Frontal cortex (tissue), 4 donors: Measurements from ENCODE around the gene FGD3. TPM values are rescaled to one million over a fixed set of nuclear protein-coding genes. Genes with fewer than 3 reads are reported as not detected.
A peak's percentile ranks its signal among the peaks of the same experiment; 100 is the strongest.
"Not testable (repeated sequence)": the region's sequence is repeated elsewhere in the genome, so short reads cannot be mapped to it uniquely, and the experiment has no call there.

Experiments used
- DNase-seq, 2 donors: peaks; one replicate each; pipeline ENCODE4 v3.0.0; 2012; ENCODE audit warnings: low spot score in 2 of 2
- FAIRE-seq: peaks from 2 replicates; lab custom pipeline; 2012; peaks lifted over from hg19 to GRCh38; lab: Jason Lieb, UNC
- total RNA-seq: library from RNA; depleted of rRNA; stranded (reverse); fragments of >200 nt; gene quantifications from one replicate; pipeline ENCODE4 v1.2.3, GENCODE V29; 2014
- donor health status: control.
- donor health status: control.
- donor health status: control.

Gene FGD3
- 17.9 TPM for total RNA-seq

GRCh38 chr9:92947268-92948037, at the start of gene FGD3:
FGD3 (plus strand) TSS chr9:92947523; CDS start chr9:92976257, 28,734 bp downstream.
- FAIRE-seq (no peak), DNase-seq (peak in 1 of 2 donors; percentile 56)

- not testable (repeated sequence) for FAIRE-seq, DNase-seq
Observed at GRCh38 chr9:92905137-92905536, 42.2 kb upstream of the FGD3 start.

- DNase-seq: no peak
- no peak for FAIRE-seq
Observed at GRCh38 chr9:92911511-92912475, 35.5 kb upstream of the FGD3 start.

GRCh38 chr9:92917176-92917800, 30.0 kb upstream of the FGD3 start:
- DNase-seq (no peak), FAIRE-seq (no peak)

- DNase-seq: no peak
- FAIRE-seq: no peak
Observed at GRCh38 chr9:92920437-92920836, 26.9 kb upstream of the FGD3 start.

GRCh38 chr9:92931606-92932005, 15.7 kb upstream of the FGD3 start:
- DNase-seq: no peak
- no peak for FAIRE-seq

GRCh38 chr9:92934321-92934720, 13.0 kb upstream of the FGD3 start:
- FAIRE-seq (no peak), DNase-seq (no peak)

- no peak for FAIRE-seq
- DNase-seq: no peak
Observed at GRCh38 chr9:92938025-92938424, 9.3 kb upstream of the FGD3 start.

- FAIRE-seq: no peak
- no peak for DNase-seq
Observed at GRCh38 chr9:92941861-92942260, 5.5 kb upstream of the FGD3 start.

- DNase-seq: no peak
- FAIRE-seq: no peak
Observed at GRCh38 chr9:92942688-92943616, 4.4 kb upstream of the FGD3 start.

- DNase-seq: no peak
- no peak for FAIRE-seq
Observed at GRCh38 chr9:92944921-92945320, 2.4 kb upstream of the FGD3 start.

GRCh38 chr9:92945796-92946195, 1.5 kb upstream of the FGD3 start:
- FAIRE-seq: no peak
- no peak for DNase-seq

GRCh38 chr9:92948038-92948534, 763 bp downstream of the FGD3 start:
- DNase-seq (no peak), FAIRE-seq (no peak)

GRCh38 chr9:92948632-92949031, 1.3 kb downstream of the FGD3 start:
- DNase-seq (no peak), FAIRE-seq (no peak)

- DNase-seq (no peak), FAIRE-seq (no peak)
Observed at GRCh38 chr9:92949266-92949982, 2.1 kb downstream of the FGD3 start.

GRCh38 chr9:92950359-92950955, 3.1 kb downstream of the FGD3 start:
- no peak for FAIRE-seq

GRCh38 chr9:92952906-92953610, 5.7 kb downstream of the FGD3 start:
- DNase-seq (no peak), FAIRE-seq (no peak)

More at GRCh38 chr9:92950359-92950955, 3.1 kb downstream of the FGD3 start:
- DNase-seq: no peak
